ENCODE measurements around the gene CAPN8. TPM values are rescaled to one million over a fixed set of nuclear protein-coding genes. Genes with fewer than 3 reads are reported as not detected.

CAPN8 gene
- polyA plus RNA-seq, 1 of the 3 experiments (the other 2 are of a cell fraction) = not detected

GRCh38 chr1:223629126-223629457 lies 36.4 kb downstream of the CAPN8 start:
- no peaks in the 10 kb centered on the region for H3K79me2 ChIP-seq (ENCODE audit: insufficient read depth)
- no peak overlapping the region for H2AFZ ChIP-seq (ENCODE audit: low read depth)
- H3K27ac ChIP-seq (ENCODE audit: low read depth in 2 of 2, low read length in 1 of 2) = no peak overlapping the region
- no peaks in the 10 kb centered on the region for H3K36me3 ChIP-seq (replicated peaks in 1 of 2; ENCODE audit: control insufficient read depth in 1 of 2, insufficient read depth in 2 of 2, low read length in 1 of 2)
- no peaks in the 10 kb centered on the region for H4K20me1 ChIP-seq (ENCODE audit: insufficient read depth)
- TF ChIP-seq PBX3 (IDR thresholded peaks at IDR 0.05) (no peak), GABPA (IDR thresholded peaks at IDR 0.05; ENCODE audit: low read depth) (no peak), MAX (IDR thresholded peaks at IDR 0.05; ENCODE audit: low read depth) (no peak), USF1 (IDR thresholded peaks at IDR 0.05; ENCODE audit: borderline replicate concordance, low read depth) (no peak), TAF1 (IDR thresholded peaks at IDR 0.05; ENCODE audit: borderline replicate concordance, low read depth, low read length) (no peak), EZH2phosphoT487 (IDR thresholded peaks at IDR 0.05; ENCODE audit: borderline replicate concordance, low read depth) (no peak), CHD2 (IDR thresholded peaks at IDR 0.05; ENCODE audit: low read length, partially characterized antibody) (no peak), NFIC (IDR thresholded peaks at IDR 0.05; ENCODE audit: borderline replicate concordance) (no peak), EP300 (IDR thresholded peaks at IDR 0.05; ENCODE audit: borderline replicate concordance in 1 of 2, low read depth in 1 of 2, low read length in 1 of 2) (no peak), CTCF (IDR thresholded peaks at IDR 0.05) (no peak), MEF2A (IDR thresholded peaks at IDR 0.05; ENCODE audit: borderline replicate concordance, low read depth) (no peak), POLR2AphosphoS5 (IDR thresholded peaks at IDR 0.05; ENCODE audit: low read depth, low read length) (no peak), RFX5 (IDR thresholded peaks at IDR 0.05; ENCODE audit: low read length) (no peak), JUND (IDR thresholded peaks at IDR 0.05) (no peak), ELF1 (IDR thresholded peaks at IDR 0.05) (no peak)
- peaks cover 8% of the 10 kb centered on the region; the same call in 1 of the 2 replicates for H3K27me3 ChIP-seq (ENCODE audit: insufficient read depth)
- H3K9me3 ChIP-seq = no peaks in the 10 kb centered on the region
- WGBS (ENCODE audit: low lambda C conversion rate) = 42% methylated on average over 3 of the region's 3 CpGs
- ChIA-PET POLR2A (no interaction called here), CTCF (interaction anchor here (0.8 to 2.0 kb wide), 2 partner anchors 19 to 35 kb away, joined by 3 to 7 read pairs; no protein-coding TSS in a partner anchor)
- H3K9me2 ChIP-seq = no peaks in the 10 kb centered on the region
- no peak overlapping the region for H3K9ac ChIP-seq
- no peak overlapping the region for H3K4me2 ChIP-seq
- H3F3A ChIP-seq (replicated peaks; ENCODE audit: insufficient read depth) = no peaks in the 10 kb centered on the region
- H3K4me3 ChIP-seq (ENCODE audit: low read depth in 2 of 2, low read length in 1 of 2) = no peak overlapping the region
- H3K4me1 ChIP-seq (ENCODE audit: control insufficient read depth in 1 of 2, insufficient read depth in 2 of 2, low read depth in 1 of 2, low read length in 1 of 2) = no peaks in the 10 kb centered on the region; a peak in 1 of 4 replicates
- DNase-seq = no peak

All from SK-N-SH (cell line).